ENCODE results near the gene GIMAP2.
"Not testable (repeated sequence)": the region's sequence is repeated elsewhere in the genome, so short reads cannot be mapped to it uniquely, and the experiment has no call there.

GIMAP2 gene

GRCh38 chr7:150676854-150677253 lies 8.7 kb upstream of the GIMAP2 start:
- not testable (repeated sequence) for DNase-seq (ENCODE audit: low spot score)

DNA sequence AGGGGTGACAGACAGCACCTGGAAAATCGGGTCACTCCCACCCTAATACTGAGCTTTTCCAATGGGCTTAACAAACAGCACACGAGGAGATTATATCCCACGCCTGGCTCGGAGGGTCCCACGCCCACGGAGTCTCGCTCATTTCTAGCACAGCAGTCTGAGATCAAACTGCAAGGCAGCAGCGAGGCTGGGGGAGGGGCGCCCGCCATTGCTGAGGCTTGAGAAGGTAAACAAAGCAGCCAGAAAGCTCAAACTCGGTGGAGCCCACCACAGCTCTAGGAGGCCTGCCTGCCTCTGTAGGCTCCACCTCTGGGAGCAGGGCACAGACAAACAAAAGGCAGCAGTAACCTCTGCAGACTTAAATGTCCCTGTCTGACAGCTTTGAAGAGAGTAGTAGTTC lies 6.9 kb upstream of the GIMAP2 start:
- not testable (repeated sequence) for DNase-seq (ENCODE audit: low spot score)

DNA sequence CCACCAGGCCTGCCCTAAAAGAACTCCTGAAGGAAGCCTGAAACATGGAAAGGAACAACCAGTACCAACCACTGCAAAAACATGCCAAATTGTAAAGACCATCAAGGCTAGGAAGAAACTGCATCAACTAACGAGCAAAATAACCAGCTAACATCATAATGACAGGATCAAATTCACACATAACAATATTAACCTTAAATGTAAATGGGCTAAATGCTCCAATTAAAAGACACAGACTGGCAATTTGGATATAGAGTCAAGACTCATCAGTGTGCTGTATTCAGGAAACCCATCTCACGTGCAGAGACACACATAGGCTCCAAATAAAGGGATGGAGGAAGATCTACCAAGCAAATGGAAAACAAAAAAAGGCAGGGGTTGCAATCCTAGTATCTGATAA lies 5.1 kb upstream of the GIMAP2 start:
- DNase-seq (ENCODE audit: low spot score), result not testable (repeated sequence)

DNA sequence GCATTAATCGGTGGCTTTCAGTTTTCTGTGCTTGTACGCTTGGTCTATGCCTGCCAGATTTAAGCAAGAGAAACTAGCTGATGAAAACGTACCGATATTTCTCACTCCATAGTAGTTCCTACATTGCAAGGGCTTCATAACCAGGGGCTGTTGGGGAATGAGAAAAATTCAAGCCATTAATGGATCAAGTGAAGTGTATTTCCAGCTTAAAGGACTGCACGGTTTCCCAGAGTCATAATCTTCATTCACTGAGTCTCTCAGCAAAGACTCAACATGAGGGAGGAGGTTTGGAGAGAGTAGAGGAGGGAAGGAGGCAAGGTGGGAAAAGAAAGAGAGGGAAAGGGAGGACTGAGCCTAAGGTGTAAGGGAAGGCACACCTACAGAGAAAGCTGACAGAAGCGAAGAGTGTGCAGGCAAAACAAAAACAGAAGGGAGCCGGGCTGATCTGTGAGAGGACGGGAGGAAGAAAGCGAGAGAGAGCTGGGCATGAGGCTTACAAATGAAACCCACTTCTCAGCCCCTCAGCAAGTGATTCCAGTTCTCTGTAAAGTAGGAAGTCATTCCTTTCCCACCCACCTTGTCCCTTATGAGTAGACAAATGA lies 625 bp downstream of the GIMAP2 start:
- DNase-seq (ENCODE audit: low spot score), result no peak

DNA sequence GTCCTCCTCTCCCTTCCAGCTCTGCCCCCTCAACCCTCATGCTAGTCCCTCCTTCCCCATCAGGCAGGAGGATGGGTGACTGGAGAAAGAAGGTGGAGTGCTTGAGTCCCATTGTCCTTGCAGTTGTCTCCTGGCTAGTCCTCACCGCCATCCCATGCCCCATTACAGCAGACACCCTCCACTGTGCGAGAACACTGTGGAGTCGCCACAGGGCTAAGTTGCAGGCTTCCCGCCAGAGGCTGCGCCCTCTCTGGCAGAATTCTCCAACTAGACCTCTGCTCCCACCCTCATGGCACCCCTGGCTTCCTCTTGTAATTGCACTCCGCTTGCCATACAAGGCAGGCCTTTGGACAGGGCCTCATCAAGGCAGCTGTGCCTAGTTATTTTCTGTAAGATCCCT lies 3.1 kb downstream of the GIMAP2 start:
- DNase-seq (ENCODE audit: low spot score), result no peak

- no peak for DNase-seq (ENCODE audit: low spot score)
Observed at GRCh38 chr7:150695654-150696053, 10.1 kb downstream of the GIMAP2 start.

- DNase-seq (ENCODE audit: low spot score), result no peak
Observed at GRCh38 chr7:150703209-150703608, 17.7 kb downstream of the GIMAP2 start.

- no peak for DNase-seq (ENCODE audit: low spot score)
Observed at GRCh38 chr7:150715293-150715692, 29.8 kb downstream of the GIMAP2 start.

DNA sequence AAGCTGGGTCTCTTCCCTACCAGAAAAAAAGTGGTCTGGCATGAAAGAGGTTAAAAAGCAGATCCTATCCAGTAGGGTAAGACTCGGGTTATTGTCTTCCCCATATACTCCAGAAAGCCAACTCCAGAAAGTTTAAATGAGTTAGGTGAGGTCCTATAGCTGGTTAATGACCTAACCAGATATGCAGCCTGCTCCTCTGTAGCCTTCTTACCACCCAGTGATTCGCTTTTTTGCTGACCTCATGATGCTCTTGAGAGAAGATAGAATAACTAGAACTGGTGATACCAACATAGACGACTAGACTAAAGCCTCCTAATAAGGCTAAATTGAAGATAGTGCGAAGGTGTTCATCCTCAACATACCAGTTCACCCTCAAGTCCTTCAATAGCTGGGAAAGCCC lies 30.2 kb downstream of the GIMAP2 start:
- DNase-seq (ENCODE audit: low spot score), result no peak

DNA sequence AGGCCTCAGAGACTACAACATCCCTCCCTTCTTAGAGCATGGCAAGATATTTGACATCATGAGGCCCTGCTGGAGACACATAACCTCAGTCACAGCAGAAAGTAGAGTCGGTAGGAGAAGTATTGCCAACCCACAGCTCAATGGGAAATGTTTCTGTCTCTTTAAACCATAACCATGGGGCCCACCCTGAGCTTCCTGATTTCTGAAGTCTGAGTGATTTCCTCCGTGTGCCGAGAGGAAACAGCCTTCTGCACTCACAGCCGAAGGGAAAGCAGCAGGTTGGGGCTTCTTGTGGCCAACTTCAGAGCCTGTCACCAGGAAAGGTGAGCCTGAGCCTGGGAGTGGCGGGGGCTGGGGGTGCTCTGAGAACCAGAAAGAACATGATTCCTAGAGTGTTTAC lies 30.9 kb downstream of the GIMAP2 start, which contains the start of gene GIMAP1:
Gene GIMAP1 (plus strand): TSS at position 246 of the 400 bp plus-strand sequence. CDS start 2,435 bp downstream, outside the sequence.
- no peak for DNase-seq (ENCODE audit: low spot score)

DNA sequence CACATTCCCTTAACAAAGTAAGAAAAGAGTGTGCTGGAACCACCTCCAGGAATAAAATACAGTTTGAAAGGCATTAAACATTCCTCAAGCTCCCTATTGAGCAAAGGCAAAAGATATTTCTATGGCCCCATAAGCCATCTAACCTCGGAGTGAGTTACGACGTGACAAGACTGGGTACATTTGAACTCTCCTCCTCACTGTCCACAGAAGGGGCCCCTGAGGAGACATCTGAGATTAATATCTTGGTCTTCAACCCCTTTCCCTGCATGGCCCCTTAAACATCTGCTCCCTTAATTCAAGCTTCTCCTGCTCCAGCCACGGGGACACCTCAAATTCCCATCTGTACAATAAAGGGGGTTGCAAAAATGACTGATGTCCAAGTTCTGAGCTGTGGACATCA lies 31.4 kb downstream of the GIMAP2 start:
- no peak for DNase-seq (ENCODE audit: low spot score)

- DNase-seq (ENCODE audit: low spot score), result no peak
Observed at GRCh38 chr7:150717814-150718420, 32.4 kb downstream of the GIMAP2 start.

- DNase-seq (ENCODE audit: low spot score), result no peak
Observed at GRCh38 chr7:150719436-150719835, 33.9 kb downstream of the GIMAP2 start.

DNA sequence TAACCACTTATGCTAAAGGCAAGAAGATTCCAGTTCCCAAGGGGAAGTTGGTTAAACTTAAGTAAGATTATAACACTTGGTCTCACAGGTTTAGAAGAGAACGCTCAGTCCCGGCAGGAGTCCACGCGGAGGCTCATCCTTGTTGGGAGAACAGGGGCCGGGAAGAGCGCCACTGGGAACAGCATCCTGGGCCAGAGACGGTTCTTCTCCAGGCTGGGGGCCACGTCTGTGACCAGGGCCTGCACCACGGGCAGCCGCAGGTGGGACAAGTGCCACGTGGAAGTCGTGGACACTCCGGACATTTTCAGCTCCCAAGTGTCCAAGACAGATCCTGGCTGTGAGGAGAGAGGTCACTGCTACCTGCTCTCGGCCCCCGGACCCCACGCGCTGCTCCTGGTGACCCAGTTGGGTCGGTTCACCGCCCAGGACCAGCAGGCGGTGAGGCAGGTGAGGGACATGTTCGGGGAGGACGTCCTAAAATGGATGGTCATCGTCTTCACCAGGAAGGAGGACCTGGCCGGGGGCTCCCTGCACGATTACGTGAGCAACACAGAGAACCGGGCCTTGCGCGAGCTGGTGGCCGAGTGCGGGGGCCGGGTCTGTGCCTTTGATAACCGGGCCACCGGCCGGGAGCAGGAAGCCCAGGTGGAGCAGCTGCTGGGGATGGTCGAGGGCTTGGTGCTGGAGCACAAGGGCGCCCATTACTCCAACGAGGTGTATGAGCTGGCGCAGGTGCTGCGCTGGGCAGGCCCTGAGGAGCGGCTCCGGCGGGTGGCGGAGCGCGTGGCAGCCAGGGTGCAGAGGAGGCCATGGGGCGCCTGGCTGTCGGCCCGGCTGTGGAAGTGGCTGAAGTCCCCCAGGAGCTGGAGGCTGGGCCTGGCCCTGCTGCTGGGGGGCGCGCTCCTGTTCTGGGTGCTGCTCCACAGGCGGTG lies 34.7 kb downstream of the GIMAP2 start:
- no peak for DNase-seq (ENCODE audit: low spot score)

- no peak for DNase-seq (ENCODE audit: low spot score)
Observed at GRCh38 chr7:150721970-150722373, 36.5 kb downstream of the GIMAP2 start.

DNA sequence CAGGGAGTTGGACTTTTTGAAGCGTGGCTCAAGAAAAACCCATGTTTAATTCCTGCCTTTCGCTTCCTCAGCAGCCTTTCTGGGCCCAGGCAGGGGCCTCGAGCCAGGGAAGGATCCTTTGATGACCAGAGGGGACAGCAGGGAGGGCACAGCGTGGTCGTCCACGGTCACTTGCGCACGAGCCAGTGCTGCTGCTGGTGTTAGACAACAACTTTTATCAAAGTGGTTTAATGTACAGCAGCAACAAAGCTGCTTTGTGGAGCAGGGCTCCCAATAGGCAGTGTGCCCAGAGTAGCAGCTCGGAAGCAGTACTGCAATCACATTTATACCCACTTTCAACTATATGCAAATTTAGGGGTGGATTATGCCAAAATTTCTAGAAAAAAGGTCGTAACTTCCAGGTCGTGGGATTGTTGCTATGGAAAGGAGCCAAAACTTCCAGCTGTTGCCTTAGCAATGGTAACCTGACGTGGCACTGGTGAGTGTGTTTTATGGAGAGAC lies 37.0 kb downstream of the GIMAP2 start:
- no peak for DNase-seq (ENCODE audit: low spot score)

DNA sequence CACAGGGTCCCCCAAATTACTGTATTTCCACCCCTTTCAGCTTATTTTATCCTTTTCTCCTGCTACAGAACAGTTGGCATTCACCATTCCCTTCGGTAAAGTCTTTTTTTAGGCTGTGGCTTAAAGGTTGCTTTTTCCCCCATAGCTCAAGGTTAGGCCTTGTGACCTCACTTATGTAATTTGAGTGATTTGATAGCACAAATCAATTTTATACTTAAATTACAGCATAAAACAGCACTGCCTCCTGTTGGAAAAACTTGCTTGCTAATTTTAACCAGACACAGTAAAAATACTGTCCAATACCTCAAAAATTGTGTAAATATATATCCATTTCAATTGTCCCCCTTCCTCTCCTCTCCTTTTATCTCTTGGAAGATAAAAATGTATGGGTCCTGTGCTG lies 38.0 kb downstream of the GIMAP2 start:
- no peak for DNase-seq (ENCODE audit: low spot score)

DNA sequence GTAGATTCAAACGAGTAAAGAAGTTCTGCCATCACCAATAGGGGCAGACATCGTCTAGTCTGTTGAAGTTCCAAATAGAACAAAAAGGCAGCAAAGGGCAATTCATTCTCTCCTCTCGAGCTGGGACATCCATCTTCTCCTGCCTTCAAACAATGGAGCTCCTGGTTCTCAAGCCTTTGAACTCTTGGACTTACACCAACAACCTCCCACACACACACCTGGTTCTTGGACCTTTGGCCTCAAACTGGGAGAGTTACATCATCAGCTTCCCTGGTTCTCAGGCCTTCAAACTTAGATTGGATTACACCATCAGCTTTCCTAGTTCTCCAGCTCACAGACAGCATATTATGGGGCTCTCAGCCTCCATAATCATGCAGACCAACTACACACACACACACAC lies 41.9 kb downstream of the GIMAP2 start:
- no peak for DNase-seq (ENCODE audit: low spot score)

- no peak for DNase-seq (ENCODE audit: low spot score)
Observed at GRCh38 chr7:150728011-150728410, 42.5 kb downstream of the GIMAP2 start.

DNA sequence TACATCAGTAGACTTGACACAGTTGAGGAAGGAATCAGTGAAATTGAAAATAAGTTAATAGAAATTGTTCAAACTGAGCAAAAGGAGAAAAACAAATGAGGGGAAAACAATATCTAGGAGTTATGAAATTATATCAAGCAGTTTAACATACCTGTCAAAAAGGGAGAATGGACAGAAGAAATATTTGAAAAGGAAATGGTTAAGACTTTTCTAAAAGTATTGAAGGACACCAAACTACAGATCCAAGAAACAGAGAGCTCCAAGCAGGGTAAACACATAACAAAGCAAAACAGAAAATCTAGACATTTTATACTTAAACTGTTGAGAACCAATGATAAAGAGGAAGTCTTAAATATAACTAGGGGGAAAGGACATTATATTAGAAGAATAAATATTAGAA lies 43.1 kb downstream of the GIMAP2 start:
- DNase-seq (ENCODE audit: low spot score), result no peak

- no peak for DNase-seq (ENCODE audit: low spot score)
Observed at GRCh38 chr7:150731916-150732315, 46.4 kb downstream of the GIMAP2 start.

DNA sequence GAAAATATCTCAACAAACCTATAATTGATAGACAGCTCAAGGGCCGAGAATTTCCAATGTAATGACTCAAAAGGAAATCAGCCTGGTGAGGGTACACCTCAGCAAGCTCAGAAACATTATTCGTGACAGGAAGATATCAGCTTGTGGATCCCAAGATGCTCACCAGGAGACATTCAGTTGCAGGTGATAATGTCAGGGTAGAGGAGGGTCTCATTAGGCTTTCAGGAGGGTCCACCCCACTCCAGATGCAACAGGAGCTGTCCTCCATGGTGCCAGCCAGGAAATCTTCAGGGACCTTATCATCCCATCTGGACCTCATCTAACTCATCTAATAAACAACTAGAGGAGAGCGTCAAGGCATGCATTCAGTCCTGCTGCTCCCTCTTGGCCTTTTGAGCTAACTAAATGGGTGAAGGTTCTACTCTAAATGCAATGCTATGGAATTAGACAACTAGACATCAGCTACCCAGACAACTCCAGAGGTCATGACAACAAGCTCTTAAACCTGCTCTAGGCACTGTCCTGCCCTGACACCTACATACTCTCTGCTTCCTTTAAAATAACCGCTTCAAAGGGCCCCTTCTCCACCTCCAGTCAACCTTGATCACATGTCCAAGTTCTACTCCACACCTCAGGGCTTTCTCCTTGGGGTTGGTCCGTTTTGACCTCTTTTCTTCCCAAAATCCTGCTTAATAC lies 47.4 kb downstream of the GIMAP2 start:
- DNase-seq (ENCODE audit: low spot score), result no peak

Measured in hematopoietic multipotent progenitor cell treated with erythropoietin and hydrocortisone succinate and interleukin-3 and kit ligand, for 17 days (in vitro differentiated cells).